ENCODE measurements around the gene TTPAL. TPM values are rescaled to one million over a fixed set of nuclear protein-coding genes. Genes with fewer than 3 reads are reported as not detected.

TTPAL gene
- total and polyA plus RNA-seq, 2 donors (not counting 3 experiments of a cell fraction or from before 2014, with no cell fraction given): 4.0 to 8.0 TPM

DNA sequence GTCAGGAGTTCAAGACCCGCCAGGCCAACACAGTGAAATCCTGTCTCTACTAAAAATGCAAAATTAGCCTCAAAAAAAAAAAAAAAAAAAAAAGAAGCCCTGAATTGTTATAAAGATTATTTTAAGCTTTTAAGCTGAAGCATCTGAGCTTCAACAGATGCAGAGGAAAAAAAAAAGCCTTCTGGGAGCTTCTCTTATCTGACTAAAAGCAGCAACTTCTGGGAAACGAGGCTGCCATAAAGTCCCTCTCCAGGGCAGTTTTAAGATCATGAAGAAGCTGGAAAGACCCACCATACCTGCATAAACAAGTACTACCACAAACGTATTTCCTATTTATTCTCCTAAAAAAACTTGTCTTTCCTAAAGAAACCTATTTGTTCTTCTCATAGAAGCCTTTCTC, 42.6 kb downstream of the TTPAL start:
- H3K4me1 ChIP-seq (ENCODE audit: control insufficient read depth, extremely low read depth, insufficient read depth, low read length): peaks cover 23% of the 10 kb centered on the region
- H3K27me3 ChIP-seq (ENCODE audit: control insufficient read depth in 2 of 2, insufficient read depth in 2 of 2, low read length in 2 of 2): no peaks in the 10 kb centered on the region
- FAIRE-seq (no peak), DNase-seq (ENCODE audit: low read depth, low spot score) (no peak)
- H2AFZ ChIP-seq (ENCODE audit: low read depth, low read length): no peak overlapping the region
- TF ChIP-seq GATA2 (IDR thresholded peaks at IDR 0.05; ENCODE audit: insufficient read depth, insufficient read length, low read depth, low read length): no peak
- no peak for TF ChIP-seq JUN (IDR thresholded peaks at IDR 0.05; ENCODE audit: borderline replicate concordance, insufficient read depth, insufficient read length, low read depth)
- no peak for TF ChIP-seq POLR2A (IDR thresholded peaks at IDR 0.05; ENCODE audit: low read depth, low read length)
- TF ChIP-seq EZH2 (IDR thresholded peaks at IDR 0.05; ENCODE audit: borderline replicate concordance, low read depth, low read length, severe bottlenecking): no peak
- TF ChIP-seq MYC (IDR thresholded peaks at IDR 0.05; ENCODE audit: low read depth, low read length): no peak
- no peak for TF ChIP-seq CTCF (IDR thresholded peaks at IDR 0.05; ENCODE audit: extremely low read depth in 1 of 2, insufficient read depth in 1 of 2, low read depth in 1 of 2, low read length in 2 of 2)
- no peak for TF ChIP-seq MAX (IDR thresholded peaks at IDR 0.05; ENCODE audit: insufficient read depth, insufficient read length)
- no peak for TF ChIP-seq POLR2AphosphoS5 (IDR thresholded peaks at IDR 0.05; ENCODE audit: insufficient read depth, low read depth, low read length)
- TF ChIP-seq FOS (IDR thresholded peaks at IDR 0.05; ENCODE audit: borderline replicate concordance, insufficient read depth, low read length): no peak
- H3K27ac ChIP-seq (ENCODE audit: insufficient read depth, low read depth, low read length): no peak overlapping the region
- BruUV-seq (replicated peaks): no TSS peak
- no peak overlapping the region for H3K4me3 ChIP-seq (replicated peaks in 1 of 3; ENCODE audit: insufficient read depth in 1 of 3, low read depth in 1 of 3, low read length in 3 of 3)
- H3K9ac ChIP-seq (replicated peaks; ENCODE audit: extremely low read depth, insufficient read depth, low read length): no peak overlapping the region
- H3K79me2 ChIP-seq (ENCODE audit: control insufficient read depth, insufficient read depth, low read length): peaks cover 71% of the 10 kb centered on the region
- POLR2A ChIA-PET: interaction anchor here (0.7 kb wide), 1 partner anchor 55 kb away, joined by 3 read pairs; no protein-coding TSS in a partner anchor
- H3K9me3 ChIP-seq (replicated peaks; ENCODE audit: control insufficient read depth, insufficient read depth, low read length): no peaks in the 10 kb centered on the region
- no peaks in the 10 kb centered on the region for H3K9me1 ChIP-seq (replicated peaks; ENCODE audit: control insufficient read depth, extremely low read depth, insufficient read depth, low read length)
- CTCF ChIA-PET: interaction anchor here (0.8 to 1.1 kb wide), 4 partner anchors 12 to 92 kb away, joined by 3 read pairs; no protein-coding TSS in a partner anchor
- H3K4me2 ChIP-seq (ENCODE audit: insufficient read depth, low read length): no peak overlapping the region
- no peaks in the 10 kb centered on the region for H3K36me3 ChIP-seq (ENCODE audit: control insufficient read depth in 2 of 2, extremely low read depth in 1 of 2, insufficient read depth in 2 of 2, low read length in 2 of 2)
- intact Hi-C loops (cut with micrococcal nuclease): no loop called here
- dilution Hi-C loops (cut with MboI; ENCODE audit: extremely low pct_ligation_motif_present, low sequenced_read_pairs): no loop called here
- peaks cover 7% of the 10 kb centered on the region for H4K20me1 ChIP-seq (replicated peaks; ENCODE audit: control insufficient read depth, extremely low read depth, insufficient read depth, low read length)

Data from endothelial cell of umbilical vein (primary cell).